HEK293T (cell line): ENCODE results near the gene PDE1A.
"Not testable (repeated sequence)": the region's sequence is repeated elsewhere in the genome, so short reads cannot be mapped to it uniquely, and the experiment has no call there.

ENCODE experiments used
- CTCF ChIA-PET: fragments of 350-600 bp; formaldehyde crosslinking; extraction: SDS; loops from one replicate; lab custom pipeline; 2021; ENCODE audit warnings: antibody characterized with exemption, inconsistent platforms; lab: Yijun Ruan, JAX
- POLR2A ChIA-PET: fragments of 350-600 bp; formaldehyde crosslinking; extraction: SDS; loops from one replicate; lab custom pipeline; 2020; ENCODE audit warnings: antibody characterized with exemption, inconsistent platforms; lab: Yijun Ruan, JAX
- DNase-seq: peaks from one replicate; pipeline ENCODE4 v3.0.0; 2012; ENCODE audit warnings: mixed read lengths; ENCODE audit errors: extremely low spot score
- ARNT ChIP-seq: fragments of 450-650 bp; IDR thresholded peaks from 2 replicates; pipeline ENCODE4 v1.6.1; 2017; ENCODE audit warnings: mild to moderate bottlenecking
- BHLHE40 ChIP-seq: fragments of 450-650 bp; IDR thresholded peaks from 2 replicates; pipeline ENCODE4 v1.6.1; 2016; ENCODE audit warnings: mild to moderate bottlenecking, moderate library complexity, borderline replicate concordance
- CTBP1 ChIP-seq: fragments of 450-650 bp; IDR thresholded peaks from 2 replicates; pipeline ENCODE4 v1.6.1; 2016; ENCODE audit warnings: borderline replicate concordance
- ELF4 ChIP-seq: fragments of 450-650 bp; IDR thresholded peaks from 2 replicates; pipeline ENCODE4 v1.6.1; 2017; ENCODE audit warnings: antibody characterized with exemption
- FOXA1 ChIP-seq: fragments of 450-650 bp; IDR thresholded peaks from 2 replicates; pipeline ENCODE4 v1.6.1; 2016; ENCODE audit warnings: mild to moderate bottlenecking
- FOXK2 ChIP-seq: fragments of 450-650 bp; IDR thresholded peaks from 2 replicates; pipeline ENCODE4 v1.6.1; 2016; ENCODE audit warnings: mild to moderate bottlenecking
- FOXM1 ChIP-seq: fragments of 450-650 bp; IDR thresholded peaks from 2 replicates; pipeline ENCODE4 v1.6.1; 2017; ENCODE audit warnings: mild to moderate bottlenecking, borderline replicate concordance
- HDGF ChIP-seq: fragments of 450-650 bp; IDR thresholded peaks from 2 replicates; pipeline ENCODE4 v1.6.1; 2017; ENCODE audit warnings: antibody characterized with exemption, borderline replicate concordance
- L3MBTL2 ChIP-seq: fragments of 450-650 bp; conservative IDR thresholded peaks from 2 replicates; pipeline ENCODE4 v1.6.1; 2016; ENCODE audit warnings: mild to moderate bottlenecking
- LEF1 ChIP-seq: fragments of 450-650 bp; IDR thresholded peaks from 2 replicates; pipeline ENCODE4 v1.6.1; 2017; ENCODE audit warnings: mild to moderate bottlenecking, borderline replicate concordance
- NFRKB ChIP-seq: fragments of 450-650 bp; IDR thresholded peaks from 2 replicates; pipeline ENCODE4 v1.6.1; 2016; ENCODE audit warnings: mild to moderate bottlenecking, moderate library complexity
- PKNOX1 ChIP-seq: fragments of 450-650 bp; IDR thresholded peaks from 2 replicates; pipeline ENCODE4 v1.6.1; 2016
- SP1 ChIP-seq: fragments of 450-650 bp; IDR thresholded peaks from 2 replicates; pipeline ENCODE4 v1.6.1; 2017
- SUZ12 ChIP-seq: fragments of 450-650 bp; IDR thresholded peaks from 2 replicates; pipeline ENCODE4 v1.6.1; 2016; ENCODE audit warnings: mild to moderate bottlenecking
- TARDBP ChIP-seq: fragments of 450-650 bp; IDR thresholded peaks from 2 replicates; pipeline ENCODE4 v1.6.1; 2016
- ZNF384 ChIP-seq: fragments of 450-650 bp; IDR thresholded peaks from 2 replicates; pipeline ENCODE4 v1.6.1; 2016

PDE1A gene

GRCh38 chr2:182391443-182391842 lies 35.4 kb downstream of the PDE1A start:
- POLR2A ChIA-PET: no interaction called here
- CTCF ChIA-PET: interaction anchor here (0.7 kb wide), 1 partner anchor 13 kb away, joined by 3 read pairs; no protein-coding TSS in a partner anchor
- TF ChIP-seq BHLHE40 (no peak), ELF4 (no peak), ARNT (no peak), NFRKB (no peak), HDGF (no peak), CTBP1 (no peak), ZNF384 (no peak), FOXA1 (no peak), TARDBP (no peak), SUZ12 (no peak), PKNOX1 (no peak), SP1 (no peak), L3MBTL2 (no peak), FOXM1 (no peak), LEF1 (no peak), FOXK2 (no peak)
- DNase-seq: no peak

GRCh38 chr2:182386267-182386880 lies 40.5 kb downstream of the PDE1A start:
- POLR2A ChIA-PET, CTCF ChIA-PET, DNase-seq: not testable (repeated sequence)

GRCh38 chr2:182384860-182385259 lies 42.0 kb downstream of the PDE1A start:
- TF ChIP-seq CTBP1: no peak
- TF ChIP-seq ZNF384: no peak
- no peak for TF ChIP-seq PKNOX1
- no peak for TF ChIP-seq SP1
- TF ChIP-seq ELF4: no peak
- TF ChIP-seq FOXK2: no peak
- TF ChIP-seq FOXM1: no peak
- no peak for TF ChIP-seq NFRKB
- no peak for TF ChIP-seq SUZ12
- no peak for TF ChIP-seq LEF1
- CTCF ChIA-PET: no interaction called here
- POLR2A ChIA-PET: no interaction called here
- no peak for DNase-seq

GRCh38 chr2:182381225-182381624 lies 45.6 kb downstream of the PDE1A start:
- TF ChIP-seq BHLHE40 (no peak), CTBP1 (no peak), HDGF (no peak), NFRKB (no peak), L3MBTL2 (no peak), FOXK2 (no peak), SUZ12 (no peak), SP1 (no peak), LEF1 (no peak), ARNT (no peak), ZNF384 (no peak), PKNOX1 (no peak), TARDBP (no peak), FOXA1 (no peak), FOXM1 (no peak), ELF4 (no peak)
- POLR2A ChIA-PET: no interaction called here
- CTCF ChIA-PET: no interaction called here
- DNase-seq: no peak

DNA sequence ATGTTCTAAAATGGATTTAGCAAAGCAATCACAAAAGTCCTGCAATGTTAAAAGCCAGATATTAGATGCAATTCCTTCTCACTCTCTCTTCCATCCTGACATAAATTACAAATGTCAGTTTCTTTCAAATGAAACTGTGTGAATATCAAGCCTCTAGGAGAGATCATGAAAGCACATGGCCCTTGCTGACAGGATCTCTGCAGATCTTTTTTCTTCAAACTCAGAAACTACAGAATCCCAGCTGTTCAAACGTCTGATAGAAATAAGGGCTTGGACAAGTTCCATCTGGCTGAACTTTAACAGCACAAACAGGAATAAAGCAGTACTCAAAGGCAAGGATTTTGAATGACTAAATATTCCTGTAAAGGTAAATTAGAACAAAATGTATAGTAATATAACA lies 47.6 kb downstream of the PDE1A start:
- POLR2A ChIA-PET: no interaction called here
- CTCF ChIA-PET: no interaction called here
- DNase-seq: no peak
- TF ChIP-seq FOXA1 (no peak), PKNOX1 (0 out of 2 replicates have a peak, but pooled peaks have one; percentile 9)

- ChIA-PET CTCF (no interaction called here), POLR2A (no interaction called here)
- no peak for TF ChIP-seq SP1
- TF ChIP-seq ZNF384: no peak
- no peak for TF ChIP-seq TARDBP
- no peak for TF ChIP-seq LEF1
- no peak for TF ChIP-seq FOXK2
- TF ChIP-seq ARNT: no peak
- TF ChIP-seq BHLHE40: no peak
- TF ChIP-seq ELF4: no peak
- no peak for TF ChIP-seq FOXA1
- TF ChIP-seq NFRKB: no peak
- TF ChIP-seq HDGF: no peak
- TF ChIP-seq SUZ12: no peak
- no peak for TF ChIP-seq CTBP1
- DNase-seq: no peak
These were observed 48.1 kb downstream of the PDE1A start for GRCh38 chr2:182378759-182379158.
